ENCODE measurements around the gene IL20. TPM values are rescaled to one million over a fixed set of nuclear protein-coding genes. Genes with fewer than 3 reads are reported as not detected.
A peak's percentile ranks its signal among the peaks of the same experiment; 100 is the strongest.
"Not testable (repeated sequence)": the region's sequence is repeated elsewhere in the genome, so short reads cannot be mapped to it uniquely, and the experiment has no call there.

The IL20 gene
- total RNA-seq, 1 donor, result not detected

- H2AFZ ChIP-seq (ENCODE audit: low read length), result no peak overlapping the region
- H3K9me3 ChIP-seq (ENCODE audit: low read depth, low read length), result no peaks in the 10 kb centered on the region
- no peak for DNase-seq (ENCODE audit: insufficient read length, low spot score, missing footprints)
- no peaks in the 10 kb centered on the region for H4K20me1 ChIP-seq (ENCODE audit: insufficient read depth, low read length)
- peaks cover 3% of the 10 kb centered on the region for H3K4me1 ChIP-seq (ENCODE audit: insufficient read depth, low read length)
- H3K4me2 ChIP-seq (ENCODE audit: insufficient read depth, low read length), result peak overlapping the region; percentile 4
- H3K27ac ChIP-seq (ENCODE audit: low read depth, low read length), result peak overlapping the region; percentile 56
- H3K36me3 ChIP-seq (ENCODE audit: insufficient read depth, low read length), result no peaks in the 10 kb centered on the region
- no peak overlapping the region for H3K4me3 ChIP-seq (ENCODE audit: insufficient read depth, low read length)
- TF ChIP-seq, protein P1, sequence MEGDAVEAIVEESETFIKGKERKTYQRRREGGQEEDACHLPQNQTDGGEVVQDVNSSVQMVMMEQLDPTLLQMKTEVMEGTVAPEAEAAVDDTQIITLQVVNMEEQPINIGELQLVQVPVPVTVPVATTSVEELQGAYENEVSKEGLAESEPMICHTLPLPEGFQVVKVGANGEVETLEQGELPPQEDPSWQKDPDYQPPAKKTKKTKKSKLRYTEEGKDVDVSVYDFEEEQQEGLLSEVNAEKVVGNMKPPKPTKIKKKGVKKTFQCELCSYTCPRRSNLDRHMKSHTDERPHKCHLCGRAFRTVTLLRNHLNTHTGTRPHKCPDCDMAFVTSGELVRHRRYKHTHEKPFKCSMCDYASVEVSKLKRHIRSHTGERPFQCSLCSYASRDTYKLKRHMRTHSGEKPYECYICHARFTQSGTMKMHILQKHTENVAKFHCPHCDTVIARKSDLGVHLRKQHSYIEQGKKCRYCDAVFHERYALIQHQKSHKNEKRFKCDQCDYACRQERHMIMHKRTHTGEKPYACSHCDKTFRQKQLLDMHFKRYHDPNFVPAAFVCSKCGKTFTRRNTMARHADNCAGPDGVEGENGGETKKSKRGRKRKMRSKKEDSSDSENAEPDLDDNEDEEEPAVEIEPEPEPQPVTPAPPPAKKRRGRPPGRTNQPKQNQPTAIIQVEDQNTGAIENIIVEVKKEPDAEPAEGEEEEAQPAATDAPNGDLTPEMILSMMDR (IDR thresholded peaks at IDR 0.05; ENCODE audit: extremely low read depth, low read depth, low read length), result no peak
- no peaks in the 10 kb centered on the region for H3K79me2 ChIP-seq (ENCODE audit: insufficient read depth, low read length)
- peaks cover 8% of the 10 kb centered on the region for H3K27me3 ChIP-seq (ENCODE audit: insufficient read depth, low read length)
Observed at GRCh38 chr1:206851341-206852010, 13.9 kb upstream of the IL20 start.

GRCh38 chr1:206852662-206853061 is 12.8 kb upstream of the IL20 start:
- H3K79me2 ChIP-seq (ENCODE audit: insufficient read depth, low read length); H3K4me2 ChIP-seq (ENCODE audit: insufficient read depth, low read length); DNase-seq (ENCODE audit: insufficient read length, low spot score, missing footprints); H4K20me1 ChIP-seq (ENCODE audit: insufficient read depth, low read length); H3K36me3 ChIP-seq (ENCODE audit: insufficient read depth, low read length); H3K4me1 ChIP-seq (ENCODE audit: insufficient read depth, low read length); H3K4me3 ChIP-seq (ENCODE audit: insufficient read depth, low read length); H3K27ac ChIP-seq (ENCODE audit: low read depth, low read length); H3K9me3 ChIP-seq (ENCODE audit: low read depth, low read length); H2AFZ ChIP-seq (ENCODE audit: low read length); H3K27me3 ChIP-seq (ENCODE audit: insufficient read depth, low read length): not testable (repeated sequence)

- not testable (repeated sequence) for H4K20me1 ChIP-seq (ENCODE audit: insufficient read depth, low read length); H3K4me1 ChIP-seq (ENCODE audit: insufficient read depth, low read length); H2AFZ ChIP-seq (ENCODE audit: low read length); H3K27ac ChIP-seq (ENCODE audit: low read depth, low read length); H3K27me3 ChIP-seq (ENCODE audit: insufficient read depth, low read length); H3K9me3 ChIP-seq (ENCODE audit: low read depth, low read length); H3K79me2 ChIP-seq (ENCODE audit: insufficient read depth, low read length); H3K4me2 ChIP-seq (ENCODE audit: insufficient read depth, low read length); H3K4me3 ChIP-seq (ENCODE audit: insufficient read depth, low read length); H3K36me3 ChIP-seq (ENCODE audit: insufficient read depth, low read length); DNase-seq (ENCODE audit: insufficient read length, low spot score, missing footprints)
Observed at GRCh38 chr1:206853696-206854095, 11.7 kb upstream of the IL20 start.

- H3K9me3 ChIP-seq (ENCODE audit: low read depth, low read length), result no peaks in the 10 kb centered on the region
- H3K79me2 ChIP-seq (ENCODE audit: insufficient read depth, low read length), result no peaks in the 10 kb centered on the region
- H4K20me1 ChIP-seq (ENCODE audit: insufficient read depth, low read length), result no peaks in the 10 kb centered on the region
- no peak for DNase-seq (ENCODE audit: insufficient read length, low spot score, missing footprints)
- no peaks in the 10 kb centered on the region for H3K36me3 ChIP-seq (ENCODE audit: insufficient read depth, low read length)
- TF ChIP-seq, protein P1 (IDR thresholded peaks at IDR 0.05; ENCODE audit: extremely low read depth, low read depth, low read length), result no peak
- no peak overlapping the region for H2AFZ ChIP-seq (ENCODE audit: low read length)
- H3K4me3 ChIP-seq (ENCODE audit: insufficient read depth, low read length), result no peak overlapping the region
- H3K27me3 ChIP-seq (ENCODE audit: insufficient read depth, low read length), result peaks cover 13% of the 10 kb centered on the region
- H3K4me1 ChIP-seq (ENCODE audit: insufficient read depth, low read length), result peaks cover 3% of the 10 kb centered on the region
- H3K27ac ChIP-seq (ENCODE audit: low read depth, low read length), result no peak overlapping the region
- no peak overlapping the region for H3K4me2 ChIP-seq (ENCODE audit: insufficient read depth, low read length)
Observed at GRCh38 chr1:206854401-206855129, 10.9 kb upstream of the IL20 start.

DNA sequence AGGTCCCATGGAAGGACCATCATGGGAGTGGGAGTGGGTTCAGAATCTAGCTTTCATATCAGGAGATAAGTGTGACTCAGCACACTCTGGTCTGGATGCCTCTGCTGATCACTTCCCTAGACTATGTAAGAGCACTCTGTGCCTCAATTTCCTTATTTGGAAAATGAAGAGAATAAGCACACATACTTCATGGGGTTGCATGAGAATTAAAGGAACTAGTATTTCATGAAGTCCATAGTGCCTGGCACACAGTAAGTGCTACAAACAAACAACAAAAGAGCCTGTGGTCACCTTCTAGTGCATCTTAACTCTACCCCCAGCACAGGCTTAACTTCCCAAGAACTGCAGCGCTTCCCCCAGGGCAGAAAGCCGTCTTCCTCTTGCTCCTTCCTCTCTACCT is 9.6 kb upstream of the IL20 start:
- no peak for DNase-seq (ENCODE audit: insufficient read length, low spot score, missing footprints)
- Histone ChIP-seq H4K20me1 (ENCODE audit: insufficient read depth, low read length) (no peaks in the 10 kb centered on the region), H3K27ac (ENCODE audit: low read depth, low read length) (no peak overlapping the region), H3K27me3 (ENCODE audit: insufficient read depth, low read length) (peaks cover 22% of the 10 kb centered on the region), H3K9me3 (ENCODE audit: low read depth, low read length) (no peaks in the 10 kb centered on the region), H3K4me1 (ENCODE audit: insufficient read depth, low read length) (peaks cover 3% of the 10 kb centered on the region), H3K4me3 (ENCODE audit: insufficient read depth, low read length) (no peak overlapping the region), H2AFZ (ENCODE audit: low read length) (no peak overlapping the region), H3K79me2 (ENCODE audit: insufficient read depth, low read length) (no peaks in the 10 kb centered on the region), H3K36me3 (ENCODE audit: insufficient read depth, low read length) (no peaks in the 10 kb centered on the region), H3K4me2 (ENCODE audit: insufficient read depth, low read length) (no peak overlapping the region)
- TF ChIP-seq, protein P1 (IDR thresholded peaks at IDR 0.05; ENCODE audit: extremely low read depth, low read depth, low read length), result no peak

Data from osteoblast (primary cell).